Panc1 (cell line): ENCODE results near the gene ROGDI. TPM values are rescaled to one million over a fixed set of nuclear protein-coding genes. Genes with fewer than 3 reads are reported as not detected.
"Not testable (repeated sequence)": the region's sequence is repeated elsewhere in the genome, so short reads cannot be mapped to it uniquely, and the experiment has no call there.

Experiments
- ATAC-seq: fragments of 200-7000 bp; cut with Tn5 transposase; 2 replicates; pipeline ENCODE4 v1.9.1; 2020; ENCODE audit warnings: mild to moderate bottlenecking, moderate library complexity
- BruUV-seq: library from RNA; stranded (reverse); fragments of 400-500 nt; replicated peaks from 2 replicates; lab custom pipeline; 2021; lab: Mats Ljungman, UMichigan
- CTCF ChIA-PET: fragments of 300-600 bp; sonication (Branson Sonifier 250); formaldehyde crosslinking; loops from one replicate; lab custom pipeline; 2022; ENCODE audit warnings: antibody characterized with exemption; lab: Charles Lee
- POLR2A ChIA-PET: fragments of 300-600 bp; sonication (Branson Sonifier 250); formaldehyde crosslinking; loops from one replicate; lab custom pipeline; 2022; ENCODE audit warnings: antibody characterized with exemption; lab: Charles Lee
- DNase-seq: peaks from one replicate; pipeline ENCODE4 v3.0.0-alpha.2; 2010; ENCODE audit warnings: low read depth, low spot score
- H3K27ac ChIP-seq: 2 replicates; pipeline ENCODE4 v1.5.1; 2011; ENCODE audit warnings: mild to moderate bottlenecking, low read length, inconsistent platforms
- H3K27me3 ChIP-seq: fragments of 200-500 bp; sonication (Bioruptor generic); 2 replicates; pipeline ENCODE4 v1.6.0; 2014; ENCODE audit warnings: low read length, inconsistent platforms; ENCODE audit not compliant: control insufficient read depth, insufficient read depth
- H3K36me3 ChIP-seq: fragments of 200-500 bp; sonication (Bioruptor generic); 2 replicates; pipeline ENCODE4 v1.5.1; 2014; ENCODE audit warnings: inconsistent platforms, mild to moderate bottlenecking, low read length, moderate library complexity; ENCODE audit not compliant: control insufficient read depth, insufficient read depth
- H3K4me1 ChIP-seq: 2 replicates; pipeline ENCODE4 v1.5.1; 2011; ENCODE audit warnings: inconsistent platforms, mild to moderate bottlenecking, low read length, moderate library complexity; ENCODE audit not compliant: control insufficient read depth, insufficient read depth
- H3K4me3 ChIP-seq, 2 experiments: 2 replicates each; pipeline ENCODE4 v1.5.1; 2011 to 2012; ENCODE audit warnings: low read depth in 2 of 2, low read length in 2 of 2, mild to moderate bottlenecking in 2 of 2, inconsistent platforms in 1 of 2, moderate library complexity in 1 of 2
- H3K9me3 ChIP-seq: fragments of 200-500 bp; sonication (Bioruptor generic); 2 replicates; pipeline ENCODE4 v1.5.1; 2014; ENCODE audit warnings: low read depth, mild to moderate bottlenecking, inconsistent platforms, low read length, moderate library complexity; ENCODE audit not compliant: control insufficient read depth, insufficient read depth
- CTCF ChIP-seq: fragments of 450-650 bp; IDR thresholded peaks from 2 replicates; pipeline ENCODE4 v1.5.1; 2017; ENCODE audit warnings: mild to moderate bottlenecking
- POLR2AphosphoS5 ChIP-seq: IDR thresholded peaks from 2 replicates; pipeline ENCODE4 v1.6.1; 2012; ENCODE audit warnings: mild to moderate bottlenecking, low read depth, low read length, moderate library complexity
- REST ChIP-seq, 2 experiments: IDR thresholded peaks; 2 replicates each; pipeline ENCODE4 v1.6.1; 2011 to 2012; ENCODE audit warnings: low read depth in 2 of 2, control low read depth in 1 of 2, low read length in 1 of 2, mild to moderate bottlenecking in 1 of 2, moderate library complexity in 1 of 2; ENCODE audit not compliant: insufficient read depth in 1 of 2
- SIN3A ChIP-seq: IDR thresholded peaks from 2 replicates; pipeline ENCODE4 v1.6.1; 2012; ENCODE audit warnings: low read depth, mild to moderate bottlenecking, low read length, moderate library complexity, borderline replicate concordance; ENCODE audit not compliant: insufficient read depth
- TCF7L2 ChIP-seq: IDR thresholded peaks from 2 replicates; pipeline ENCODE4 v1.6.1; 2011; ENCODE audit warnings: mild to moderate bottlenecking, low read depth, low read length, inconsistent platforms
- in situ Hi-C: cut with HindIII; loops from 2 replicates; pipeline ENCODE4 v1.10.0; 2016; ENCODE audit warnings: low sequenced_read_pairs, low pct_unique_long_range_greater_than_20kb
- intact Hi-C: fragments of 100-400 bp; cut with micrococcal nuclease; formaldehyde crosslinking; loops from one replicate; pipeline ENCODE4 v1.10.0; 2022; ENCODE audit not compliant: unreplicated experiment
- total RNA-seq: library from RNA; stranded (reverse); gene quantifications from one replicate; pipeline ENCODE4 v1.2.1, GENCODE V29; 2021; ENCODE audit not compliant: unreplicated experiment

The ROGDI gene
- total RNA-seq, 1 experiment from 2014 or later = 31.9 TPM

GRCh38 chr16:4785758-4786433, 16.5 kb downstream of the ROGDI start:
- no peak for ATAC-seq
- Histone ChIP-seq H3K4me3 (no peak overlapping the region), H3K27ac (no peak overlapping the region), H3K4me1 (peaks cover 8% of the 10 kb centered on the region; the same call in 1 of the 2 replicates), H3K27me3 (no peaks in the 10 kb centered on the region), H3K36me3 (no peaks in the 10 kb centered on the region), H3K9me3 (no peaks in the 10 kb centered on the region)
- in situ Hi-C loops (no loop called here), intact Hi-C loops (no loop called here)
- POLR2A ChIA-PET = no interaction called here
- BruUV-seq = no TSS peak
- CTCF ChIA-PET = no interaction called here
- DNase-seq = no peak
- TF ChIP-seq POLR2AphosphoS5 (no peak), CTCF (no peak), TCF7L2 (no peak), REST (IDR thresholded peaks at IDR 0.05; ENCODE audit: insufficient read depth in 1 of 2, low read depth in 2 of 2, low read length in 1 of 2) (no peak), SIN3A (no peak)

GRCh38 chr16:4784444-4784987, 17.9 kb downstream of the ROGDI start:
- in situ Hi-C loops = not testable (repeated sequence)

GRCh38 chr16:4783951-4784336, 18.5 kb downstream of the ROGDI start:
- intact Hi-C loops (no loop called here), in situ Hi-C loops (no loop called here)
- H3K27me3 ChIP-seq = no peaks in the 10 kb centered on the region
- no peak overlapping the region for H3K27ac ChIP-seq
- DNase-seq (no peak), ATAC-seq (no peak)
- H3K4me3 ChIP-seq = no peak overlapping the region
- TF ChIP-seq CTCF = no peak
- no peak for TF ChIP-seq SIN3A
- TF ChIP-seq REST (IDR thresholded peaks at IDR 0.05; ENCODE audit: insufficient read depth in 1 of 2, low read depth in 2 of 2, low read length in 1 of 2) = no peak
- TF ChIP-seq POLR2AphosphoS5 = no peak
- no peak for TF ChIP-seq TCF7L2
- H3K36me3 ChIP-seq = no peaks in the 10 kb centered on the region
- CTCF ChIA-PET = no interaction called here
- no TSS peak for BruUV-seq
- H3K4me1 ChIP-seq = peaks cover 12% of the 10 kb centered on the region; the same call in 1 of the 2 replicates
- POLR2A ChIA-PET = no interaction called here
- H3K9me3 ChIP-seq = no peaks in the 10 kb centered on the region

More at GRCh38 chr16:4784444-4784987, 17.9 kb downstream of the ROGDI start:
- POLR2A ChIA-PET, H3K27me3 ChIP-seq, DNase-seq, CTCF ChIA-PET, H3K27ac ChIP-seq, H3K9me3 ChIP-seq, intact Hi-C loops, BruUV-seq, ATAC-seq, H3K4me3 ChIP-seq, H3K36me3 ChIP-seq: not testable (repeated sequence)
- H3K4me1 ChIP-seq = peaks cover 12% of the 10 kb centered on the region; the same call in 1 of the 2 replicates
